Peyer's patch (tissue), 4 donors: Measurements from ENCODE around the gene SDR39U1. TPM values are rescaled to one million over a fixed set of nuclear protein-coding genes. Genes with fewer than 3 reads are reported as not detected.
"Not testable (repeated sequence)": the region's sequence is repeated elsewhere in the genome, so short reads cannot be mapped to it uniquely, and the experiment has no call there.

Experiments
- DNase-seq, 3 donors: peaks; one replicate each; pipeline ENCODE4 v3.0.0-alpha.2; 2017 to 2019
- H3K27ac ChIP-seq, 4 donors: fragments of 200-600 bp; sonication (generic); one replicate each; pipeline ENCODE4 v1.5.1; 2016 to 2019
- H3K27me3 ChIP-seq, 2 donors: fragments of 200-600 bp; sonication (generic); one replicate each; pipeline ENCODE4 v1.5.1; 2019
- H3K36me3 ChIP-seq, 3 donors: fragments of 200-600 bp; sonication (generic); one replicate each; pipeline ENCODE4 v1.5.1; 2016 to 2019
- H3K4me1 ChIP-seq, 4 donors: fragments of 200-600 bp; sonication (generic); one replicate each; pipeline ENCODE4 v1.5.1; 2016 to 2019
- H3K4me3 ChIP-seq, 4 donors: fragments of 200-600 bp; sonication (generic); 1 replicate in 3 of 4; 2 replicates in 1 of 4; pipeline ENCODE4 v1.5.1; 2016 to 2019; ENCODE audit warnings: mild to moderate bottlenecking in 1 of 4
- H3K9me3 ChIP-seq, 4 donors: fragments of 200-600 bp; sonication (generic); one replicate each; pipeline ENCODE4 v1.5.1; 2016 to 2019; ENCODE audit warnings: mild to moderate bottlenecking in 1 of 4
- POLR2A ChIP-seq, 2 donors: fragments of 450-650 bp; IDR thresholded peaks; one replicate each; pipeline ENCODE4 v1.5.1; 2017; ENCODE audit warnings: antibody characterized with exemption in 2 of 2, mild to moderate bottlenecking in 2 of 2, moderate library complexity in 2 of 2
- total RNA-seq, 4 donors: library from RNA; depleted of rRNA; stranded (reverse); fragments of >200 nt; gene quantifications; one replicate each; pipeline ENCODE4 v1.1.0, GENCODE V29; 2016
- TF ChIP-seq, protein P1 (sequence below), 6 experiments: fragments of 450-650 bp in 4 of 6; fragments of 200-600 bp in 2 of 6; sonication (generic) in 1 of 6; IDR thresholded peaks; one replicate each; pipeline ENCODE4 v1.5.1; 2017 to 2019; ENCODE audit warnings: antibody characterized with exemption in 6 of 6, mild to moderate bottlenecking in 3 of 6, moderate library complexity in 1 of 6

The SDR39U1 gene, protein sequence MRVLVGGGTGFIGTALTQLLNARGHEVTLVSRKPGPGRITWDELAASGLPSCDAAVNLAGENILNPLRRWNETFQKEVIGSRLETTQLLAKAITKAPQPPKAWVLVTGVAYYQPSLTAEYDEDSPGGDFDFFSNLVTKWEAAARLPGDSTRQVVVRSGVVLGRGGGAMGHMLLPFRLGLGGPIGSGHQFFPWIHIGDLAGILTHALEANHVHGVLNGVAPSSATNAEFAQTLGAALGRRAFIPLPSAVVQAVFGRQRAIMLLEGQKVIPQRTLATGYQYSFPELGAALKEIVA
- total RNA-seq: 10 to 100 TPM; 25.7 to 98.2 (median 48.9) TPM

DNA sequence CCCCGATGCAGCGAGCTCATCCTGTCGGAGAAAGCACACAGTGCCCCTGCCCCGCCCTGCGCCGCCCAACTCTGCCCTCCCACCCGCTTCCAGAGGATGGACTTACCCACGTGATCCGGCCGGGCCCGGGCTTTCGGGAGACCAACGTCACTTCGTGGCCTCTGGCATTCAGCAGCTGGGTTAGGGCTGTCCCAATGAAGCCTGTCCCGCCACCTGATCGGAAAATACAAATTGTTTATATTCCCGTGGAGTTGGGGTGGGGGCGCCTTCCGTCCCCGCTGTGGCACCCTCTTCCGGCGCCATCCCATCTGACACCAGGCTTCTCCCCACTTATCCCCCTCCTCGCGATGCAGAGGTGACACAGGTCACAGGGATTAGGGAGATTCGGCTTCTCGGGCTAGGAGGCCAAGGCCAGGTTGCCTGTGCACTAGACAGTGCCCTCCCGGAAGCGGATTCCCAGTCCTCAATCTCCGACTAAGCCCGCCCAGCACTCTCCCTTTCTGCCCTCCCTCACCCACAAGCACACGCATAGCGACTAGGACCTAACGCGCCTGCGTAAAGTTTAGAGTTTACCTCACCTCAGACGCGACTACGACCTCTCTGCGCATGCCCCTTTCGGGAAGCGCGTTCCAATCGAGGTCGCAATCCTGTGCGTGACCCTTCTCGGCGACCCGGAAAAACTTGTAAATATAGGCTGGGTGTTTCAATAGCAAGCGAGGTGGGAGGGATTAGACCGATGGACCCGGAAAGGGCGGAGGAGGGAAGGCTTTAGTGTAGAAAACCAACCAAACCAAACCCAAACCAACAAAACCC, at the start of gene SDR39U1:
TSS of gene SDR39U1 (minus strand) at position 537 of the 813 bp plus-strand sequence. CDS start at position 530, 7 bp downstream.
- H3K4me3 ChIP-seq: peak within 1 kb of the TSS; percentile 53 to 79 (median 66)
- H3K27me3 ChIP-seq: no peaks in the 10 kb centered on the region
- peak within 1 kb of the TSS; percentile 92 to 100 (median 95) for H3K27ac ChIP-seq
- peaks cover 0 to 38% (median 0%) of the 10 kb centered on the region in 3 donors for H3K36me3 ChIP-seq
- peak; percentile 78 to 94 for TF ChIP-seq POLR2A (IDR thresholded peaks at IDR 0.05)
- TF ChIP-seq, protein P1, sequence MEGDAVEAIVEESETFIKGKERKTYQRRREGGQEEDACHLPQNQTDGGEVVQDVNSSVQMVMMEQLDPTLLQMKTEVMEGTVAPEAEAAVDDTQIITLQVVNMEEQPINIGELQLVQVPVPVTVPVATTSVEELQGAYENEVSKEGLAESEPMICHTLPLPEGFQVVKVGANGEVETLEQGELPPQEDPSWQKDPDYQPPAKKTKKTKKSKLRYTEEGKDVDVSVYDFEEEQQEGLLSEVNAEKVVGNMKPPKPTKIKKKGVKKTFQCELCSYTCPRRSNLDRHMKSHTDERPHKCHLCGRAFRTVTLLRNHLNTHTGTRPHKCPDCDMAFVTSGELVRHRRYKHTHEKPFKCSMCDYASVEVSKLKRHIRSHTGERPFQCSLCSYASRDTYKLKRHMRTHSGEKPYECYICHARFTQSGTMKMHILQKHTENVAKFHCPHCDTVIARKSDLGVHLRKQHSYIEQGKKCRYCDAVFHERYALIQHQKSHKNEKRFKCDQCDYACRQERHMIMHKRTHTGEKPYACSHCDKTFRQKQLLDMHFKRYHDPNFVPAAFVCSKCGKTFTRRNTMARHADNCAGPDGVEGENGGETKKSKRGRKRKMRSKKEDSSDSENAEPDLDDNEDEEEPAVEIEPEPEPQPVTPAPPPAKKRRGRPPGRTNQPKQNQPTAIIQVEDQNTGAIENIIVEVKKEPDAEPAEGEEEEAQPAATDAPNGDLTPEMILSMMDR (IDR thresholded peaks at IDR 0.05): peak in 2 of 6 experiments; percentile 9 to 13
- H3K4me1 ChIP-seq: peaks cover under 1 to 24% (median 5%) of the 10 kb centered on the region in 4 donors
- no peaks in the 10 kb centered on the region for H3K9me3 ChIP-seq
- DNase-seq: peak; percentile 94 to 99 (median 95)

DNA sequence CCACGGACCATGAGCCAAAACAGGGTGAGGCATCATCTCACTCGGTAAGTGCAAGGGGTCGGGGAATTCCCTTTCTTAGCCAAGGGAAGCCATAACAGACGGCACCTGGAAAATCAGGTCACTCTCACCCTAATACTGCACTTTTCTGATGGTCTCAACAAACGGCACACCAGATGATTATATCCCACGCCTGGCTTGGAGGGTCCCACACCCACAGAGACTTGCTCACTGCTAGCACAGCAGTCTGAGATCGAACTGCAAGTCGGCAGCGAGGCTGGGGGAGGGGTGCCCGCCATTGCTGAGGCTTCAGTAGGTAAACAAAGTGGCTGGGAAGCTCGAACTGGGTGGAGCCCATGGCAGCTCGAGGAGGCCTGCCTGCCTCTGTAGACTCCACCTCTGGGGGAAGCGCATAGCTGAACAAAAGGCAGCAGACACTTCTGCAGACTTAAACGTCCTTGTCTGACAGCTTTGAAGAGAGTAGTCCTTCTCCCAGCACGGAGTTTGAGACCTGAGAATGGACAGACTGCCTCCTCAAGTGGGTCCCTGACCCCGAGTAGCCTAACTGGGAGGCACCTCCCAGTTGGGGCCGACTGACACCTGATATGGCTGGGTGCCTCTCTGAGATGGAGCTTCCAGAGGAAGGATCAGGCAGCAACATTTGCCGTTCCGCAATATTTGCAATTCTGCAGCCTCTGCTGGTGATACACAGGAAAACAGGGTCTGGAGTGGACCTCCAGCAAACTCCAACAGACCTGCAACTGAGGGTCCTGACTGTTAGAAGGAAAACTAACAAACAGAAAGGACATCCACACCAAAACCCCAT, 49.2 kb upstream of the SDR39U1 start:
- DNase-seq, H3K36me3 ChIP-seq, H3K27me3 ChIP-seq, H3K4me3 ChIP-seq, H3K9me3 ChIP-seq, H3K4me1 ChIP-seq, H3K27ac ChIP-seq: not testable (repeated sequence)

DNA sequence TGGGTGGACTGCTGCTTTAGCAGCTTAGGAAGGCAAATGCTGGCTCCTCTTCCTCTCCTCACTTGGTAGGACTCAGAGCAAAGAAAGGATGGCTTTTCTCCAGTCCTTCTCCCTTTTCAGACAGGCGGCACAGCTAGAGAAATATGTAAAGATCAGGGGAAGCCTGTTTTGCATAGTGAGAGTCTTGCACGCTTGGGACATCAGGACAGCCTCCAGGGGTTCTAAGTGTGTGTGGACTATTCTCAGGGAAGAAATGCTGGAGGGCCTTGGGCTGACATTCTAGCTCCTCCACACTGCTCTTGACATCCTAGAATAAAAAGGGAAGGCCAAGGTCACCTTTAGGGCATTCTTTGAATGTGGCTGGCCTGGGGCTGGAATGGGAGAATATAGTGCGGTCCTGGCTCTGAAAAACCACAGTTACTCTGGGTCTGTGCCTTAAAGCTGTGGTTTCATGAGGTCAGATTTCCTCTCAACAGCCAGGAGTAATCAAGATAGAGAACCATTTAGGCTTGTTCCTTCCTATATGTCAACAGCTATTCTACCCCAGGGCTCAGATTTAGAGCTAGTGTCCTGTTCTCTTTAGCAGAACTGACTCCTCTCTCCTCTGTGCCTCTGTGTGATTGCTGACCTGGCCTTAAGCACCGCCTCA, 41.2 kb upstream of the SDR39U1 start:
- H3K27ac ChIP-seq: no peak overlapping the region
- H3K4me1 ChIP-seq: no peaks in the 10 kb centered on the region
- H3K9me3 ChIP-seq: no peaks in the 10 kb centered on the region
- no peaks in the 10 kb centered on the region for H3K27me3 ChIP-seq
- no peak for TF ChIP-seq POLR2A (IDR thresholded peaks at IDR 0.05)
- TF ChIP-seq, protein P1 (IDR thresholded peaks at IDR 0.05): no peak
- no peak for DNase-seq
- no peaks in the 10 kb centered on the region for H3K36me3 ChIP-seq
- no peak overlapping the region for H3K4me3 ChIP-seq

DNA sequence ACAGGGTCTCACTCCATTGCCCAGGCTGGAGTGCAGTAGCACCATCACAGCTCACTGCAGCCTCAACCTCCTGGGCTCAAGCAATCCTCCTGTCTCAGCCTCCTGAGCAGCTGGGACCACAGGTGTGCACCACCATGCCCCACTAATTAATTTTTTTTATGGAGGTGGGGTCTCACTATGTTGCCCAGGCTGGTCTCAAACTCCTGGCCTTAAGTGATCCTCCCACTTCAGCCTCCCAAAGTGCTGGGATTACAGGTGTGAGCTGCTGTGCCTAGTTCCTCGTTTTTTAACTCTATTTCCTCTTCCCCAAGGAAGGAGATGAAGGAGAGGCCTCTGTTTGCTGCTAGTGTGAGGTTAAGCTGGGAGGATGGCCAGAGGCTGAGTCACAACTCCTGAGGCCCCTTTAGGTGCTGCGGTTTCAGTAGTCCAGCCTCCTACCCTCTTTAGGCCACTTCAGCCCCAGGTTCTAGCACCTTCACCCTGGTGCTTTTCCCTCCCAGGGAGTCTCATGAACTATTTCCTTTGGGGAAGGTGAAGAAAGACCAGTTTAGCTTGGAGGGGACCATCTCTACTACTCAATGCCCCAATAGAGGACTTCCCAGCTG, 40.2 kb upstream of the SDR39U1 start:
- H3K36me3 ChIP-seq, H3K27me3 ChIP-seq, H3K9me3 ChIP-seq, DNase-seq, H3K27ac ChIP-seq, H3K4me3 ChIP-seq, H3K4me1 ChIP-seq: not testable (repeated sequence)

DNA sequence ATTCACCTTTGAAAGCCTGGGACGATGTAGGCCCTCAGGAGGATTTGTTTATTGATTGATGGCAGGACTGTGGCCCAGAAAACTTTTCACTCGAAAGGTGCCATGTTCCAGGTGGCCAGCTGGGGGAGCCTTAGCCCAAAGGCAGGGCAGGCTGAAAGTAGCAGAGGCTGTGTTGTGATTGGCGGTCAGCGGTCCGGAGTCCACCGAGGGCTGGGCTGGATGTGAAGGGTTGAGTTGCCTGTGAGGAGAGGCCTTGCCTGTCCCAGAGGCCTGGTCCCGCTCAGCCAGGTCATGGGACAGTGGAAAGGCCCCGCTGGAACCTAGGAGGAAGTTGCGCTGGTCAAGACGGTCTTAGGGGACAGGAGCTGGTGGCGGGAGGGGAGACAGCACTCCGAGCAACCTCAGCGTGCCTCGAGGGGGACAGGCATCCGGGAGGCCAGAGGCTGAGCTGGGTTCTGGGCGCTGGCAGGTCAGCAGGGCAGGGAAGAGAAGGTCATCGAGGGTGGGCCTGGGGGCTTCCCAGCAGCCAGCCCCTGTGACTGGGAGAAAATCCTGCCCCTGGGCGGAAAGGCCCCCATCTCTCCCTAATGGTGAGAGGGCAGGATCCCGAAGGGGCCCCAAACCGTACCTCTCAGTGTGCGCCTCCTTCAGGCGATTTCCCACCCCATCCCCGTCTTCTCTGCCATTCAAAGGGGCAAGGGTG, 39.2 kb upstream of the SDR39U1 start:
- peak; percentile 21 to 82 (median 75) for DNase-seq
- Histone ChIP-seq H3K36me3 (no peaks in the 10 kb centered on the region), H3K4me3 (no peak overlapping the region), H3K4me1 (no peaks in the 10 kb centered on the region), H3K9me3 (no peaks in the 10 kb centered on the region), H3K27ac (no peak overlapping the region), H3K27me3 (no peaks in the 10 kb centered on the region)
- no peak for TF ChIP-seq POLR2A (IDR thresholded peaks at IDR 0.05)
- TF ChIP-seq, protein P1 (IDR thresholded peaks at IDR 0.05): peak in 5 of 6 experiments; percentile 36 to 70 (median 62)

DNA sequence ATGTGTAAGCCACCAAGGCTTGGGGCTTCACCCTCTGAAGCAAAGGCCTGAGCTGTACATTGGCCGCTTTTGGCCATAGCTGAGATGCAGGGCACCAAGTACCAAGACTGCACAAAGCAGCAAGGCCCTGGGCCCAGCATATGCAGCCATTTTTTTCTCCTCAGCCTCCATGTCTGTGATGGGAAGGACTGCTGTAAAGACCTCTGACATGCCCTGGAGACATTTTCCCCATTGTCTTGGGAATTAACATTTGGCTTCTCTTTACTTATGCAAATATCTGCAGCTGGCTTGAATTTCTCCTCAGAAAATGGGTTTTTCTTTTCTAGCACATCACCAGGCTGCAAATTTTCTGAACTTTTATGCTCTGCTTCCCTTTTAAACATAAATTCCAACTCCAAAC, 37.4 kb upstream of the SDR39U1 start:
- not testable (repeated sequence) for H3K36me3 ChIP-seq, H3K9me3 ChIP-seq

More for the DNA sequence above, 37.4 kb upstream of the SDR39U1 start:
- DNase-seq, H3K4me3 ChIP-seq, H3K27me3 ChIP-seq, H3K4me1 ChIP-seq, H3K27ac ChIP-seq: not testable (repeated sequence)
